Mucosa of stomach (tissue), 1 donor: ENCODE data around the gene HTT.

Experiments
- H3K27me3 ChIP-seq: one replicate; pipeline ENCODE4 v1.7.0; 2013; ENCODE audit warnings: mild to moderate bottlenecking, low read length; ENCODE audit not compliant: control insufficient read depth, insufficient read depth
- H3K36me3 ChIP-seq: one replicate; pipeline ENCODE4 v1.7.0; 2013; ENCODE audit warnings: low read length; ENCODE audit not compliant: control insufficient read depth, insufficient read depth
- H3K4me1 ChIP-seq: one replicate; pipeline ENCODE4 v1.7.0; 2013; ENCODE audit warnings: mild to moderate bottlenecking, low read length; ENCODE audit not compliant: control insufficient read depth, insufficient read depth
- H3K4me3 ChIP-seq: one replicate; pipeline ENCODE4 v1.7.0; 2013; ENCODE audit warnings: low read length
- H3K9ac ChIP-seq: one replicate; pipeline ENCODE4 v1.7.0; 2013; ENCODE audit warnings: mild to moderate bottlenecking, low read length, moderate library complexity
- H3K9me3 ChIP-seq: one replicate; pipeline ENCODE4 v1.7.0; 2013; ENCODE audit warnings: mild to moderate bottlenecking, low read length, moderate library complexity; ENCODE audit not compliant: control insufficient read depth
- donor health status: Pancreatic carcinoma.

The HTT gene

GRCh38 chr4:3106339-3107186, 32.1 kb downstream of the HTT start:
- no peaks in the 10 kb centered on the region for H3K27me3 ChIP-seq
- peaks cover 6% of the 10 kb centered on the region for H3K4me1 ChIP-seq
- H3K9me3 ChIP-seq: no peaks in the 10 kb centered on the region
- peaks cover 6% of the 10 kb centered on the region for H3K36me3 ChIP-seq
- H3K9ac ChIP-seq: no peak overlapping the region
- H3K4me3 ChIP-seq: no peak overlapping the region

GRCh38 chr4:3107271-3107670, 32.8 kb downstream of the HTT start:
- Histone ChIP-seq H3K9ac (no peak overlapping the region), H3K4me1 (peaks cover 6% of the 10 kb centered on the region), H3K4me3 (no peak overlapping the region), H3K9me3 (no peaks in the 10 kb centered on the region), H3K27me3 (no peaks in the 10 kb centered on the region), H3K36me3 (peaks cover 6% of the 10 kb centered on the region)

DNA sequence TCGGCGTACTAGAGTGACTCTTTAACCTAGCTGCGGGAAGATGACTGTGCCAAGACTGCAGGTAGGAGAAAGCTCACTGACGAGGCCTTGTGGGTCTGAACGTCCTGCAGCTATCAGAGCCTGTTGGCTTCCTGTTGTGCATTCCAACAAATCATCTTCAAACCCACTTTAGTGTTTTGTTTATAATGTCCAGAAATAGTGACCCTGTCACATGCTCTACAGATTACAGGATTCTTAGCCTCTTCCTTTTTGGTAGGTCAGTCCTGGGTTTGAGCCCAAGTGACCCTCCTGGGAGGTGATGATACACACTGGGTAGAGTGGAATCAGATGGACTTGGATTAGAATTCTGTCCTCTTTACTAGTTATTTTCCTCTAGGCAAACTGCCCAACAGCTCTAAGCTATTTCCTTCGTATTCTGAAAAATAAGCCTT, 33.2 kb downstream of the HTT start:
- Histone ChIP-seq H3K36me3 (peaks cover 6% of the 10 kb centered on the region), H3K27me3 (no peaks in the 10 kb centered on the region), H3K9me3 (no peaks in the 10 kb centered on the region), H3K4me1 (peaks cover 6% of the 10 kb centered on the region), H3K9ac (no peak overlapping the region), H3K4me3 (no peak overlapping the region)

- H3K9me3 ChIP-seq: no peaks in the 10 kb centered on the region
- no peaks in the 10 kb centered on the region for H3K27me3 ChIP-seq
- peaks cover 6% of the 10 kb centered on the region for H3K4me1 ChIP-seq
- H3K9ac ChIP-seq: no peak overlapping the region
- H3K4me3 ChIP-seq: no peak overlapping the region
- H3K36me3 ChIP-seq: peaks cover 6% of the 10 kb centered on the region
These were observed 33.7 kb downstream of the HTT start for GRCh38 chr4:3108211-3108610.

GRCh38 chr4:3111461-3111860, 37.0 kb downstream of the HTT start:
- Histone ChIP-seq H3K9ac (no peak overlapping the region), H3K4me3 (no peak overlapping the region), H3K27me3 (no peaks in the 10 kb centered on the region), H3K9me3 (no peaks in the 10 kb centered on the region), H3K4me1 (peaks cover 6% of the 10 kb centered on the region), H3K36me3 (peaks cover 6% of the 10 kb centered on the region)

- Histone ChIP-seq H3K4me3 (no peak overlapping the region), H3K27me3 (no peaks in the 10 kb centered on the region), H3K36me3 (peaks cover 4% of the 10 kb centered on the region), H3K4me1 (peaks cover 3% of the 10 kb centered on the region), H3K9ac (no peak overlapping the region), H3K9me3 (no peaks in the 10 kb centered on the region)
These were observed 37.7 kb downstream of the HTT start for GRCh38 chr4:3112201-3112600.

GRCh38 chr4:3112609-3113469, 38.4 kb downstream of the HTT start:
- H3K27me3 ChIP-seq: no peaks in the 10 kb centered on the region
- no peak overlapping the region for H3K9ac ChIP-seq
- no peaks in the 10 kb centered on the region for H3K36me3 ChIP-seq
- no peaks in the 10 kb centered on the region for H3K4me1 ChIP-seq
- no peaks in the 10 kb centered on the region for H3K9me3 ChIP-seq
- H3K4me3 ChIP-seq: no peak overlapping the region

- Histone ChIP-seq H3K9ac (no peak overlapping the region), H3K4me1 (no peaks in the 10 kb centered on the region), H3K36me3 (no peaks in the 10 kb centered on the region), H3K4me3 (no peak overlapping the region), H3K27me3 (no peaks in the 10 kb centered on the region), H3K9me3 (no peaks in the 10 kb centered on the region)
These were observed 39.9 kb downstream of the HTT start for GRCh38 chr4:3114377-3114776.

GRCh38 chr4:3115637-3116270, 41.3 kb downstream of the HTT start:
- Histone ChIP-seq H3K36me3 (no peaks in the 10 kb centered on the region), H3K4me3 (no peak overlapping the region), H3K9ac (no peak overlapping the region), H3K27me3 (no peaks in the 10 kb centered on the region), H3K9me3 (no peaks in the 10 kb centered on the region), H3K4me1 (no peaks in the 10 kb centered on the region)

GRCh38 chr4:3116955-3117354, 42.5 kb downstream of the HTT start:
- Histone ChIP-seq H3K36me3 (no peaks in the 10 kb centered on the region), H3K4me3 (no peak overlapping the region), H3K9me3 (no peaks in the 10 kb centered on the region), H3K27me3 (no peaks in the 10 kb centered on the region), H3K9ac (no peak overlapping the region), H3K4me1 (no peaks in the 10 kb centered on the region)

- Histone ChIP-seq H3K4me3 (no peak overlapping the region), H3K36me3 (no peaks in the 10 kb centered on the region)
These were observed 43.8 kb downstream of the HTT start for GRCh38 chr4:3118312-3118711.

GRCh38 chr4:3119464-3119863, 45.0 kb downstream of the HTT start:
- Histone ChIP-seq H3K27me3 (no peaks in the 10 kb centered on the region), H3K9me3 (no peaks in the 10 kb centered on the region), H3K9ac (no peak overlapping the region), H3K4me1 (no peaks in the 10 kb centered on the region), H3K4me3 (no peak overlapping the region), H3K36me3 (no peaks in the 10 kb centered on the region)

More at GRCh38 chr4:3118312-3118711, 43.8 kb downstream of the HTT start:
- Histone ChIP-seq H3K9me3 (no peaks in the 10 kb centered on the region), H3K4me1 (no peaks in the 10 kb centered on the region), H3K27me3 (no peaks in the 10 kb centered on the region), H3K9ac (no peak overlapping the region)
